KMS-11 (cell line): ENCODE measurements around the gene TKT.
A peak's percentile ranks its signal among the peaks of the same experiment; 100 is the strongest.

Experiments used
- H2AFZ ChIP-seq: fragments of 200-600 bp; sonication (generic); 2 replicates; pipeline ENCODE4 v1.6.1; 2016; ENCODE audit warnings: antibody characterized with exemption, mixed run types, low read depth
- H3K27ac ChIP-seq: fragments of 200-600 bp; sonication (generic); 2 replicates; pipeline ENCODE4 v1.6.1; 2016; ENCODE audit warnings: mild to moderate bottlenecking, mixed run types
- H3K27me3 ChIP-seq: fragments of 200-600 bp; sonication (generic); 2 replicates; pipeline ENCODE4 v1.6.1; 2017; ENCODE audit warnings: mild to moderate bottlenecking, low read depth, mixed run types, moderate library complexity; ENCODE audit not compliant: insufficient read depth
- H3K36me3 ChIP-seq: fragments of 200-600 bp; sonication (generic); 2 replicates; pipeline ENCODE4 v1.6.1; 2017; ENCODE audit warnings: mild to moderate bottlenecking, mixed run types; ENCODE audit not compliant: insufficient read depth
- H3K4me1 ChIP-seq: fragments of 200-600 bp; sonication (generic); 2 replicates; pipeline ENCODE4 v1.6.1; 2016; ENCODE audit warnings: mild to moderate bottlenecking, low read depth, mixed run types; ENCODE audit not compliant: poor library complexity, severe bottlenecking
- H3K4me2 ChIP-seq: fragments of 200-600 bp; sonication (generic); 2 replicates; pipeline ENCODE4 v1.7.0; 2016; ENCODE audit warnings: mild to moderate bottlenecking, mixed run types
- H3K4me3 ChIP-seq: fragments of 200-600 bp; sonication (generic); IDR thresholded peaks from 2 replicates; pipeline ENCODE4 v1.6.1; 2017; ENCODE audit warnings: low read depth, low read length, mixed read lengths; ENCODE audit not compliant: insufficient read depth
- H3K79me2 ChIP-seq: fragments of 200-600 bp; sonication (generic); 2 replicates; pipeline ENCODE4 v1.6.1; 2016; ENCODE audit warnings: low read depth, mixed run types; ENCODE audit not compliant: insufficient read depth
- H3K9ac ChIP-seq: fragments of 200-600 bp; sonication (generic); 2 replicates; pipeline ENCODE4 v1.6.1; 2016; ENCODE audit warnings: mild to moderate bottlenecking, mixed run types
- H4K20me1 ChIP-seq: fragments of 200-600 bp; sonication (generic); 2 replicates; pipeline ENCODE4 v1.6.1; 2016; ENCODE audit warnings: mild to moderate bottlenecking, mixed run types; ENCODE audit not compliant: insufficient read depth
- TF ChIP-seq, protein P1 (sequence below): fragments of 200-600 bp; sonication (generic); conservative IDR thresholded peaks from 2 replicates; pipeline ENCODE4 v1.6.1; 2017; ENCODE audit warnings: low read depth, mild to moderate bottlenecking, antibody characterized with exemption, low read length, moderate library complexity, mixed read lengths

The TKT gene

DNA sequence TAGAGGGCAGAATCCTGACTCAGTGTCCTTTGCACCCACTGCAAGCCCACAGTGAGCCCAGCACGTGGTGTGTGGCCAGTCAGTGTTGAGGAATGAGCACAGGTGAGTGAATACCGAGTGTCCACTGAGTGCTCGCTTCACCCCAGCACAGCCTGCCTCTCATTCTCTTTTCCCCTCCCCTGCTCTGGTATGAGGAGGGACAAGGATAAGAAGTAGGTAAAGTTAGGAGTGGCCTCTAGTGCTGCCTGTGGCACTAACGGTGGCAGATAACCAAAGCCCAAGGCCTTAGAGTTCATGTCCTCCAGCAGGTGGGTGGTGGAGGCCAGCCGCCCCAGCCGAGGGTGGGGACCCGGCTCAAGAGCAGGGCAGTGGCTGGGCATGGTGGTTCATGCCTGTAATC is 56.8 kb downstream of the TKT start:
- H3K4me2 ChIP-seq = no peak overlapping the region
- H3K79me2 ChIP-seq = no peaks in the 10 kb centered on the region
- no peak overlapping the region for H3K27ac ChIP-seq

DNA sequence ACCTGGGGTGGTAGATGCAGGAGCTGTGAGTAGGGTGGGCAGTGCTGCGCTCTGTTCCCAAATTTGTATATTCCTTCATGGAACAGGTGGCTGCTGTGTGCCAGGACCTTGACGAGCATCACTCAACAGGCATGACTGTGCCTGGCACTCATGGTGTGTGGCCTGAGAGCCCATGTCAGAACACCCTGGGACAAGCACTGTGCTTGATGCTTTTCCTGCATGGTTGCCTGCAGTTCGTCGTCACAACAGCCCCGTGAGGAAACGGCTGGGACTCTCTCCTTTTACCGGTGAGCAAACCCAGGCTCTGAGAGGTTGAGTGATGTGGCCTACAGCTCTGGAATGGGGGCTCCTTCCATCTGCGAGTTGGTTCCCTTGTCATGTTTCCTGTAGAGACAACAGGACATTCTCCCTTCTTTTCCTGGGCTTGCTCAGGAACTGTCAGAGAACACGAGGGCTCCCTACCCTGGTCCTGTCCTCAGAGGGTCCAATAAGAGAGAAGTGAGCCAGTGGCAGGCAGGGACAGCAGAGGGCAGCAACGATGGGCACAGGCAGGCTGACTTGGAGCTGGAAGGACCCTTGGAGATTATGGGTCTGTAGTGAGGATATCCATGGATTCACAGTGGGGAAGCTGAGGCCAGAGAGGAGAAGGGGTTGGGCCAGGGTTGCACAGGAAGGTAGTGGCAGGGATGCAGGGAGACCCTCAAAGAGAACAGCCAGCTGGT is 57.4 kb downstream of the TKT start:
- TF ChIP-seq, protein P1, sequence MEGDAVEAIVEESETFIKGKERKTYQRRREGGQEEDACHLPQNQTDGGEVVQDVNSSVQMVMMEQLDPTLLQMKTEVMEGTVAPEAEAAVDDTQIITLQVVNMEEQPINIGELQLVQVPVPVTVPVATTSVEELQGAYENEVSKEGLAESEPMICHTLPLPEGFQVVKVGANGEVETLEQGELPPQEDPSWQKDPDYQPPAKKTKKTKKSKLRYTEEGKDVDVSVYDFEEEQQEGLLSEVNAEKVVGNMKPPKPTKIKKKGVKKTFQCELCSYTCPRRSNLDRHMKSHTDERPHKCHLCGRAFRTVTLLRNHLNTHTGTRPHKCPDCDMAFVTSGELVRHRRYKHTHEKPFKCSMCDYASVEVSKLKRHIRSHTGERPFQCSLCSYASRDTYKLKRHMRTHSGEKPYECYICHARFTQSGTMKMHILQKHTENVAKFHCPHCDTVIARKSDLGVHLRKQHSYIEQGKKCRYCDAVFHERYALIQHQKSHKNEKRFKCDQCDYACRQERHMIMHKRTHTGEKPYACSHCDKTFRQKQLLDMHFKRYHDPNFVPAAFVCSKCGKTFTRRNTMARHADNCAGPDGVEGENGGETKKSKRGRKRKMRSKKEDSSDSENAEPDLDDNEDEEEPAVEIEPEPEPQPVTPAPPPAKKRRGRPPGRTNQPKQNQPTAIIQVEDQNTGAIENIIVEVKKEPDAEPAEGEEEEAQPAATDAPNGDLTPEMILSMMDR = no peak
- H3K27ac ChIP-seq = no peak overlapping the region
- no peak overlapping the region for H3K4me3 ChIP-seq
- no peak overlapping the region for H3K4me2 ChIP-seq
- no peak overlapping the region for H2AFZ ChIP-seq
- H3K27me3 ChIP-seq = no peaks in the 10 kb centered on the region
- no peaks in the 10 kb centered on the region for H3K36me3 ChIP-seq
- H3K79me2 ChIP-seq = no peaks in the 10 kb centered on the region
- H4K20me1 ChIP-seq = no peaks in the 10 kb centered on the region
- H3K4me1 ChIP-seq = no peaks in the 10 kb centered on the region
- no peak overlapping the region for H3K9ac ChIP-seq

More for the DNA sequence above, 56.8 kb downstream of the TKT start:
- Histone ChIP-seq H3K27me3 (no peaks in the 10 kb centered on the region), H3K36me3 (no peaks in the 10 kb centered on the region), H4K20me1 (no peaks in the 10 kb centered on the region), H3K9ac (no peak overlapping the region), H3K4me3 (no peak overlapping the region), H2AFZ (no peak overlapping the region), H3K4me1 (no peaks in the 10 kb centered on the region)
- TF ChIP-seq, protein P1 = no peak

- H3K4me2 ChIP-seq = no peak overlapping the region
- no peak overlapping the region for H3K4me3 ChIP-seq
- no peaks in the 10 kb centered on the region for H4K20me1 ChIP-seq
- H3K9ac ChIP-seq = no peak overlapping the region
- no peaks in the 10 kb centered on the region for H3K79me2 ChIP-seq
- H3K27me3 ChIP-seq = no peaks in the 10 kb centered on the region
- TF ChIP-seq, protein P1 = no peak
- H3K4me1 ChIP-seq = no peaks in the 10 kb centered on the region
- peak overlapping the region; percentile 30; the same call in 1 of the 2 replicates for H2AFZ ChIP-seq
- no peaks in the 10 kb centered on the region for H3K36me3 ChIP-seq
- H3K27ac ChIP-seq = no peak overlapping the region
Measured at GRCh38 chr3:53196575-53197407, 59.0 kb downstream of the TKT start.

DNA sequence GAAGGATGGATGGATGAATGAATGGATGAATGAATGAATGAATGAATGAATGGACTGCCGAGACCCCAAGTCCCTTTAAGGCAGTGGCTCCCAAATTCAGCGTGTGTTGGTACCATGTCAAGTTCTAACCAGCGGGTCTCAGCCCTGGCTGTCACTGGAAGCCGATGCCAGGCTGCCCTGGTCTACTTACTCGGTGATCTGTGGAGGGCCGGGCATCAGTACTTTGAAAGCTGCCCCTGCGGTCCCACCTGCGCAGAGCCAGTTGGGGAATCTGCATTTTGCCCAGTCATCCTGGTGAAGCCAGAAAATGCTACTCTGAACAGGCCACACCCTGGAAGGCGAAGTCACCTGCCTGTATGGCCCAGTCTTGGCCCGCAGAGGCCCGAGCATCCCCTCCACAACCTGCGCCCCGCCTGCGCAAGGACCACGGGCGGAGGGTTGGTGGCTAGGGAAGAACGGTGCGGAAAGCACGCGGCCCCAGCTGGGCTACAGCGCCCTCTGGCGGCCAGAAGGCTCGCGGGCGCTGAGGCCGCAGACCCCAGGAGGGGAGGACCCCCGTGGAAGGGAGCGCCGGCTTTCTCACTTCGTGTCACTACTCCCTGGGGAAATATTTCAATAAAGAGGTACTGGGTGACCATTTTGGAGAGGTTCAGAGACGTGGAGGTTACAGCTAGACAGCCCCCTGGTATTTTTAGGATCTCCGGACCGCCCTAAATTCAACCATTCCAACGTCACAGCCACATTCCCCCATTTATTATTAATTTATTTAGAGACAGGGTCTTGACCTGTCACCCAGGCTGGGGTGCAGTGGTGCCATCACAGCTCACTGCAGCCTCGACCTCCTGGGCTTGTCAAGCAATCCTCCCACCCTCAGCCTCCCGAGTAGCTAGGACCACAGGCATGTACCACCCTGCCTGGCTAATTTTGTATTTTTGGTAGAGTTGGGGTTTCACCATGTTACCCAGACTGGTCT is 59.9 kb downstream of the TKT start:
- no peak overlapping the region for H3K4me3 ChIP-seq
- H3K79me2 ChIP-seq = no peaks in the 10 kb centered on the region
- no peak overlapping the region for H3K9ac ChIP-seq
- H3K27ac ChIP-seq = no peak overlapping the region
- no peaks in the 10 kb centered on the region for H3K27me3 ChIP-seq
- H3K4me2 ChIP-seq = no peak overlapping the region
- no peak overlapping the region; the same call in 1 of the 2 replicates for H2AFZ ChIP-seq
- H4K20me1 ChIP-seq = no peaks in the 10 kb centered on the region
- H3K4me1 ChIP-seq = no peaks in the 10 kb centered on the region
- TF ChIP-seq, protein P1 = peak; percentile 70
- H3K36me3 ChIP-seq = no peaks in the 10 kb centered on the region
